Activated gamma-delta T cell treated with Interleukin-2 at 50 U/mL for 16 hours (primary cell): ENCODE measurements around the gene NT5C3A.

ENCODE experiments used
- DNase-seq: peaks from one replicate; pipeline ENCODE4 v3.0.0-alpha.2; 2020

Gene NT5C3A

DNA sequence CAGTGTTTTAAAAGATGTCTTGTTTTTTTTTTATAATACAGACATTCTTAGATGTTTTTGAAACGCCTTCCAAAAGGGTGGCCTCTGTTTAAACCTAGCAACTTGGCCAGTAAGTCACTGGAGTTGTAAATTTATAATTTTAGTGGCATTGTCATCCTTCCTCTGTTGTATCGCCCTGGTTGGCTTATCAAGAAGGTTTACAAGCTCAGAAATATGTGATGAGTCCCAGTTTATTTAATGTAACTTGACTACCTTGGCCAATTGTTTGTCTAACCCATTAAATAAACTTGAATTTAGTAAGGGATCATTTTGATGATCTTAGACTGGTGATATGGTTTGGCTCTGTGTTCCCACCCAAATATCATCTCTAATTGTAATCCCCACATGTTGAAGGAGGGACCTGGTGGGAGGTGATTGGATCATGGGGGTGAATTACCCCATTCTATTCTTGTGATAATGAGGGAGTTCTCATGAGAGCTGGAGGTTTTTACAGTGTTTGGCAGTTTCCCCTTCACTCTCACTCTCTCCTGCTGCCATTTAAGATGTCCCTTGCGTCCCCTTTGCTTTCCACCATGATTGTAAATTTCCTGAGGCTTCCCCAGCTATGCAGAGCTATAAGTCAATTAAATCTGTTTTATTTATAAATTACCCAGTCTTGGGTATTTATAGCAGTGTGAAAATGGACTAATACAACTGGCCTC is 13.4 kb upstream of the NT5C3A start:
- DNase-seq, result no peak

DNA sequence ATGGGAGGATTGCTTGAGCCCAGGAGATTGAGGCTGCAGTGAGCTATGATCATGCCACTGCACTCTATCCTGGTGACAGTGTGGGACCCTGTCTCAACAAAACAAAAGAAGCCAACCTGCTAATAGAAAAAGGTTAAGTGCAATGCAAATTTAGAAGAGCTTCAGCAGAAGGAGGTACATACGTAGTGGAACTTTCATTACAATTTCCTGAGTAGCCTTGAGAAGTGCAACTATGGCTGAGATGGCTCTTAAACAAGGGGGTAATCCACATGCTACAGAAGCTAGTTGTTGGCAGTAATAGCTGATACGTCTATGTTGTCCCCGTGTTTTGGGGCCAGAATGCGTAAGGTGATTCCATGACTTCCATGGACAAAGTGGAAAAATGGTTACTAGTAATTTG is 10.7 kb upstream of the NT5C3A start:
- DNase-seq, result no peak

DNA sequence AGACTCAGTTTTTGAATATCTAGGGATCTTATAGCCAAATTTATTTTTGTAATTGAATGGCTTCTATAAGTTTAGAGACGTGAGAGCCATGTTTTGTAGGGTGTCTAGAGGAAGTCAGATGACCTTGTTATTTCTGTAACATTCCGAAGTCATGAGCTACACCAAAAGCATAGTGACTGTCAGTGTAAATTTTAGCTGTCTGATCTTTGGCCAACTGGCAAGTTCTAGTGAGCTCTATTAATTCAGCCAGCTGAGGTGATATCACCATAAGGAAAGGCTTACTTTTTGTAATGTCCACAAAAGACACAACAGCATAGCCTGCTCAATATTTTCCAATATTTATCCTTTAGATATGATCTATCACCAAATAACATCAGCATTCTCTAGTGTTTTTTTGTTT is 9.9 kb upstream of the NT5C3A start:
- no peak for DNase-seq

DNA sequence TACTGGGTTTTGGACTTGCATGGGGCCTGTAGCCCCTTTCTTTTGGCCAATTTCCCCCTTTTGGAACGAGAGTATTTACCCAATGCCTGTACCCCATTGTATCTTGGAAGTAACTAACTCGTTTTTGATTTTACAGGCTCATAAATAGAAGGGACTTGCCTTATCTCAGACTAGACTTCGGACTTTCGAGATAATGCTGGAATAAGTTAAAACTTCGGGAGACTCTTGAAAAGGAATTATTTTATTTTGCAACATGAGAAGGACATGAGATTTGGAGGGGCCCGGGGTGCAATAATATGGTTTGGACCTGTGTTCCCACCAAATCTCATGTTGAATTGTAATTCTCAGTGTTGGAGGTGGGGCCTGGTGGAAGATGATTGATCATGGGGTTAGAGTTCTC is 8.3 kb upstream of the NT5C3A start:
- DNase-seq, result no peak

DNA sequence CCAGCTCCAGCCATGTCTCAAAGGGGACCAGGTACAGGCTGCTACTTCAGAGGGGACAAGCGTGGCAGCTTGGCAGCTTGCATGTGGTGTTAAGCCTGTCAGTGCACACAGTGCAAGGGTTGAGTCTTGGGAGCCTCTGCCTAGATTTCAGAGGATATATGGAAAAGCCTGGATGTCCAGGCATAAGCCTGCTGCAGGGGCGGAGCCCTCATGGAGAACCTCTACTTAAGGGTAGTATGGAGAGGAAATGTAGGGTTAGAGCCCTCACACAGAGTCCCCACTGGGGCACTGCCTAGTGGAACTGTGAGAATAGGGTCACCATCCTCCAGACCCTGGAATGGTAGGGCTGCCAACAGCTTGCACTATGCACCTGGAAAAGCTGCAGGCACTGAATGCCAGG is 7.7 kb upstream of the NT5C3A start:
- DNase-seq, result no peak

DNA sequence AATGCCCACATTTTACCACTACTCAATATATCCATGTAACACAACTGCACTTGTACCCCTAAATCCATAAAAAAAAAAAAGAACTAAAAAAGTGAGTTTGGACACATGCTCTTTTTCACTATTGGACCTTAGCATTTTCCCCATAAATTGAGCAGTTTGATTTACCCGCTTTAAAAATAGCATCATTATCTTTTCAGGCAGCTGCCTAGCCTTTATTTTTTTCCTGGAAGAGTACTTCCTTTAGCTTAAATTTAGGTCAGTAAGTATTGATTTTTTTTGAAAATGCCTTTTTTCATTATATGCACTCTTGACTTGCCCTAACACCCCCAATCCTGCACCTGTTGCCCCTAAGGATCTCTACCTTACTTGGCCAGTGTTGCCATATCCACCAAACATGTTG is 5.3 kb upstream of the NT5C3A start:
- no peak for DNase-seq

DNA sequence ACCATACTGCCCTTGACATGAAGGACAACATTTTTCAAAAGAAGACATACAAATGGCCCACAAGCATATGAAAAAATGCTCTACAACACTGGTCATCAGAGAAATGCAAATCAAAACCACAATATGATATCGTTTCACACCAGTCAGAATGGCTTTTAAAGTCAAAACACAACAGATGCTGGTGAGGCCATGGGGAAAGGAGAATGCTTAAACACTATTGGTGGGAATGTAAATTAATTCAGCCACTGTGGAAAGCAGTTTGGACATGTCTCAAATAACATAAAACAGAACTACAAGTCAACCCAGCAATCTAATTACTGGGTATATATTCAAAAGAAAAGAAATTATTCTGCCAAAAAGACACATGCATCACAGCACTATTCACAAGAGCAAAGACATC is 4.2 kb upstream of the NT5C3A start:
- no peak for DNase-seq

DNA sequence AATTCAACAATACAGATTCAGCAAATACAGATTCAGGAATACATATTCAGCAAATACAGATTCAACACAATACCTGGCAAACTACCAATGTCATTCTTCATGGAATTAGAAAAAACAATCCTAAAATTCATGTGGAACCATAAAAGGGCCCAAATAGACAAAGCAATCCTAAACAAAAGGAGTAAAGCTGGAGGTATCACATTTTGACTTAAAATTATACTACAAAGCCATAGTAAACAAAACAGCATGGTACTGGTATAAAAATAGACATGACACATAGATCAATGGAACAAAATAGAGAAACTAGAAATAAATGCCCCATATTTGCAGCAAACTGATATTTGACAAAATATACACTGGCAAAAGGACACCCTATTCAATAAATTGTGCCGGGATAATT is 3.4 kb upstream of the NT5C3A start:
- no peak for DNase-seq

DNA sequence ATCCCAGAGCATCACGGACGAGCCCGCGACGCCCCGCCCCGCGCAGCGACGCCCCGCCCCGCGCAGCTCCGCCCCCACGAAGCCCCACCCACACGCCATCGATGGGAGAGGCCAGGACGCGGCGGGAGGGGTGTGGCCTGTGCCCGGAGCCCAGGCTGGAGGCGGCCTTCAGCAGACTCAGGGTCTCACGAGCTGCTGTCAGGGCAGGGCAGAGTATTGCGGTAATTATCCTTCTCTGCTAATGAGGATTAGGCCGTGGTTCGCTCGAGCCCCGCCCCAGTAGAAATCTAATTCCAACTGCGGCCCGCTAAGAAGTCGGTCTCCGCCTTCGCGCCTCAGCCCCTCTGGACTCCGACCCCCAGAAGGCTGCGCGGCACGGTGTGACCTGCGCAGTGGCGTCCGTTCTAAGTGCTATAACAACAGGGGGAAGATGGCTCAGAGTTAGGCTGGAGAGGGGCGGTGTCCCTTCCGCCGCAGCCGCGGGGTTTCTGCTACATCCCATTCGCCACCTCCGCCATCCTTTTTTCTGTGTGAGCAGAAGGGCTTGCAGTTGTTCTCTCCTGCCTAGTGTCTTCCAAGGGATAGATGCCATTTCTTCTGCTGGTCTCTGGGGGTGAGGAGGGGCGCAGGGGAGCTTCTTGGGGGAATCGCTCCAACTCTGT is 337 bp upstream of the NT5C3A start:
- DNase-seq, result peak; percentile 89

DNA sequence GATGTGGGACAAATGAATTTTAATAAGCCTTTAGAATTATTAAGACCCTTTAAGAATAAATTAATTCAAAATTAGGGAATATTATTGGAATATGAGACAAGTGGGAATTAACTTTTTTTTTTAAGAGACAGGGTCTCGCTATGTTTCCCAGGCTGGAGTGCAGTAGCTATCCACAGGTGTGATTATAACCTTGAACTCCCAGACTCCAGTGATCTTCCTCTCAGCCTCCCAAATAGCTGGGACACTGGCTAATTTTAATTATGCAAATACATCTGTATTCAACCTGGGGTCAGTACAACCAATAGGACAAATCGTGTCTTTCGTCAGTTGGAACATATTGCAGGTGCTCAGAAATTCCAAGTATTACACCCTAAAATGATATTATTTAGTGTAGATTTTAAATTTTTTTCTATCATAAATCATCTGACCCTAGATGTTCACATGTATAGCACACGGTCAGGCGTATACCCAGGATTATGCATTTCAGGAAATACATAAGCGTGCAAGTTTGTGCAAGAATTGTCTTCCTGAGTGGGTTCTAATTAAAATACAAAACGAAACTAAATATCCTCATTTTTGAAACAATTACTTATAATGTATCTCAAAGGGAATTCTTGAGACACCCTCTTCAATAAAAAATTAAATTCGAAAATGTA is 1.2 kb downstream of the NT5C3A start:
- DNase-seq, result no peak

DNA sequence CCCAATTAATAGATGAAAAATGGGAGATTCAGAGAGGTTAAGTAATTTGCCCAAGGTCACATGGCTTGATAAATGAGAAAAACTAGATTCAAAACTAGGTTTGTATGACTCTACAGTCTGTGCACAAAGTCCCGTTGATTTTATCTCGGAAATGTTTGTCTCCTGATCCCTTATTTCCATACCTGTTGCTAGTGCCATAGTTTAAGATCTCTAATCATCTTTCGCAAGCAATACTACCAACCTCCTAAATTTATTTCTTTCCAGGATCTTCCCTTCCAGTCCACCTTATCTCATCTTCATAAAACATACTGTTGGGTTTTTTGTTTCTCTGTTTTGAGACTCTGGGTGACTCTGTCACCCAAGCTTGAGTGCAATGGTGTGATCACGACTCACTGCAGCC is 2.9 kb downstream of the NT5C3A start:
- no peak for DNase-seq

DNA sequence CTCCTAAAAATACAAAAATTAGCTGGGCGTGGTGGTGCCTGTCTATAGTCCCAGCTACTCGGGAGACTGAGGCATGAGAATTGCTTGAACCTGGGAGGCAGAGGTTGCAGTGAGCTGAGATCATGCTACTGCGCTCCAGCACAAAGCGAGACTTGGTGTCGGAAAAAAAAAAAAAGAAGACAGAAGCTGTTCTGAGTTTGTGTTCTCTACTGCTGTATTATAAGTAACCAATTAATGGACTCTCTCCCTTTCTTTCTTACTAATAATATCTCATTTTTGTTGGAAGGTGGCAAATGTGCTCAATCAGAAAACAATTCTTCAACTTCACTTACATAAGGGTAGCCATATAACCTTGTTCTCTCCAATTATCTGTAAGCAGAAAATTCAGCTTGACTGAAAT is 7.4 kb downstream of the NT5C3A start:
- DNase-seq, result no peak

DNA sequence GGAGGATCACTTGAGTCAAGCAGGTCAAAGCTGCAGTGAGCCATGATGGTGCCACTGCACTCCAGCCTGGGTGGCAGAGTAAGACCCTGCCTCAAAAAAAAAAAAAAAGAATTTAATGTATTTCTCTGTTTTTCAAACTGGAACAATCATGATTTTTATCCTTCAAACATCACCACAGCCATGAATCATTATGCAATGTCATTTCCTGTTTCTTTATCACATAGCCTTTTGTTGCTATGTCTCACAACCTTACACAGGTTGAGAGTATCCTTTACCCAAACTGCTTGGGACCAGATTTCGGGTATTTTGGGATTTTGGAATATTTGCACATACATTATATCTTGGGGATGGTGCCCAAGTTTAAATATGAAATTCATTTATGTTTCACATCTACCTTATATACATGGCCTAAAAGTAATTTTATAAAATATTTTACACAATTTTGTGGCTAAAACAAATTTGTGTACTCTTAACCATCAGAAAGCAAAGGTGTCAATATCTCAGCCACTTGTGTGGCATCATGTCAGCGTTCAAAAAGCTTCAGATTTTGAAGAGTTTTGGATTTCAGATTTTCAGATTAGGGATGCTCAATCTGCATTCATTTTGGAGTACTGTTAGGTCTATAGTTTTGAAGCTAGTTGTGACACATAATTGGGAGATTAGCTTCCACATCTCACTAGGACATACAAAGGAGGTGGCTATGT is 8.2 kb downstream of the NT5C3A start:
- no peak for DNase-seq

DNA sequence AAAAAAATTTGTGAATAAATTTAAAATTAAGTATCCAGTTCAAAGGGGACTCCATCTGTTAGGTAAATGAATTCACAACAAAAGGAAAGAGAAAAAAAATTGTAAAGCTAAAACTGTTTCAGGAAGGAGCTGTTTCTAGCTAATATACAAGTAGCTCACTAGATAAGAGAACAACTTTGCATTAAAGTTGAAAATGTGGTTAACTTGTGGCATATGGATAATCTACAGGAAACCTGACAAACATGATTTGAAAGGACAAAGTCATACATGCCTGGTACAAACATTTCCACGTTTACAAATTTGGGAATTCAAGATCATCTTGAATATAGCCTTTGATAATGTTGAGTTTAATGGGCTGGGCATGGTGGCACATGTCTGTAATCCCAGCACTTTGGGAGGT is 8.9 kb downstream of the NT5C3A start:
- no peak for DNase-seq

DNA sequence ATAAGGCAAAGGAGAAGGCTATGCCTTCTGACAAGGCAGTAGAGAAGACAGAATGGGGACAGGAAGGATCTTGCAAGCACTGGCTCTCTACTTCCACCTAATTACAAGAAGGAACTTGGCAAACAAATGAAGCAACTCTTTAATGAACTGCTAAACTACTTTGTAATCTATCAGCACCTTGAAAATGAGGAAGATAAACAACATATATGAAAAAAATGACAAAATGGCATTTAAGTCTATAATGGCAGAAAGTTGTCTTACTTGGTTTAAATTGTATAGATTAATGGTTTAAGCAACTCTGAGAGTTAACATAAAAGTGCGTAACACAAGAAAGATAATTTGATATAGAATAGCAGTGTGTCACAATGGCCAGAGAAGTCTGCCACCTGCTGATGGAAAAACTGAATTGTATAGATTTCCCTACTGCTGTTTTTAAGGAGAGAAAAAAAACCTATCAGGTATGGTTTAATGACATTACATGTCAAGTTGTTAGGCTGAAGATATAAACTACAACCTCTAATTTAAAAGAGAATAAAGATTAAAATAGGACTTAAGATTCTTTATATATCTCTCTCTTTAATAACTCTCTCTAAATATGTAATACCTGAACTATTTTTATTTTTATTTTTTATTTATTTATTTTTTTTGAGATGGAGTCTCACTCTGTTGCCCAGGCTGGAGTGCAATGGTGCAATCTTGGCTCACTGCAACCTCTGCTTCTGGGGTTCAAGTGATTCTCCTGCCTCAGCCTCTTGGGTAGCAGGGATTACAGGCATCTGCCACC is 11.8 kb downstream of the NT5C3A start:
- peak; percentile 14 for DNase-seq

DNA sequence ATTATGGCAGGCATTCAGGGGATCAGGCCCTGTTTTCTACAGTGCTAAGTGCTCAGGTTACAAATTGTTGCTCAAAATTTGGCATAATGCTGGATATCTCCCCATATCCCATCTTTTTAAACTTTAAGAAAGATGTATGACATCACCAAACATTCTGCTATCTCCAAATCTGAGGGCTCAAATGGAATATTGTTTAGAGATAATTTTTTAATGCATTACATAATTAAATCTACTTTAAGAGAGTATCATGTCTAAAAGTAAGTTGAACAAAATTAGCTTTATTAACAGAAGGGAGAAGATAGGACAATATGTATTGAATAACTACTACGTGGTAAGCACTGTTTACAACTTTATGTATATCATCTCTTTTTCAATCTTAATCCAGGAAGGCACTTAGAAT is 13.9 kb downstream of the NT5C3A start:
- no peak for DNase-seq

DNA sequence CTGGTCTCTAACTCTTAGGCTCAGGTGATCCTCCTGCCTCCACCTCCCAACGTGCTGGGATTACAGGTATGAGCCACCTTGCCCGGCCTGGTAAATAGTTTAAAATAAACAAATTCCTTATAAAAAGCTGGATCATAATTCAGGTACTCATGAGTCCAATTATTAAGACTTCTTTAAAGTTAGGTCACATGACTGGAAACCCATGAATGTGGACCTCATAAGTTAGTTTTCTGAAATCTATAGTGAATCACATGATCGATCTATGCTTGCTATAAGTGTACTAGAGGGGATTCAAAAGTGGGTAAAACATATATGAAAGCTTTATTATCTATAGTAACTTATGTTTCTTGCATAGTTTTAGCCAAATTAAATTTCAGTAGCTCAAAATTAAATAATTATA is 14.3 kb downstream of the NT5C3A start:
- DNase-seq, result no peak

DNA sequence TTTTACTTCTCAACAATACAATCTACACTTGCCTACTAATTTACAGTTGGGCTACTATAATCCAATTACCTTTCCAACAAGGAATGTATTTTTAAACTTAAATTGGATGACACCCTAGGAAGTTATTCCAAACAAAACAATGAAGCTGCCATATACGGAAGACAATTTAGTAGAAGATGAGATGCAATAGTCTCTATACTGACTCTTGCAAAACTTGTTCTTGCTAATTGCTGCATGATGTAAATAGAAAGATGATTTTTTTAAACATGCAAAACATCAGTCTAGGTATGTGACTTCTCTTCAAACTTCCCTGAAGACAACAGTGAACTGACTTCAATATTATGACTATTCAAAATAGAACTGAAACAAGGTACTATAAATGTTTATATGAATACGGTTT is 17.6 kb downstream of the NT5C3A start:
- DNase-seq, result no peak

DNA sequence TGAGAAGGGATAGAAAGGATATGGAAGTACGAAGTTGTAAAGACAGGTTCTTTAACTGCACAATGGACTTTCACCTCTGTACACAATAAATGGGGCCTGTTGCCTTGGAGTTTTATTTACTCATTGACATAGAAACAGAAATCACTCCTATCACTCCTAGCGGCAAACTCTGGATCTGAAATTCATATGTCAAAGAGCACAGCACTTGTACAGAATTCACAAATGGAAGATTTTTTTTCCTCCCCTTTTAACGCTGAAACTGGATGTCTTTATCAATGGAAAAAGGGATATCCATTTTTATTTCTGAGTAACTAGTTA is 18.2 kb downstream of the NT5C3A start:
- DNase-seq, result no peak

DNA sequence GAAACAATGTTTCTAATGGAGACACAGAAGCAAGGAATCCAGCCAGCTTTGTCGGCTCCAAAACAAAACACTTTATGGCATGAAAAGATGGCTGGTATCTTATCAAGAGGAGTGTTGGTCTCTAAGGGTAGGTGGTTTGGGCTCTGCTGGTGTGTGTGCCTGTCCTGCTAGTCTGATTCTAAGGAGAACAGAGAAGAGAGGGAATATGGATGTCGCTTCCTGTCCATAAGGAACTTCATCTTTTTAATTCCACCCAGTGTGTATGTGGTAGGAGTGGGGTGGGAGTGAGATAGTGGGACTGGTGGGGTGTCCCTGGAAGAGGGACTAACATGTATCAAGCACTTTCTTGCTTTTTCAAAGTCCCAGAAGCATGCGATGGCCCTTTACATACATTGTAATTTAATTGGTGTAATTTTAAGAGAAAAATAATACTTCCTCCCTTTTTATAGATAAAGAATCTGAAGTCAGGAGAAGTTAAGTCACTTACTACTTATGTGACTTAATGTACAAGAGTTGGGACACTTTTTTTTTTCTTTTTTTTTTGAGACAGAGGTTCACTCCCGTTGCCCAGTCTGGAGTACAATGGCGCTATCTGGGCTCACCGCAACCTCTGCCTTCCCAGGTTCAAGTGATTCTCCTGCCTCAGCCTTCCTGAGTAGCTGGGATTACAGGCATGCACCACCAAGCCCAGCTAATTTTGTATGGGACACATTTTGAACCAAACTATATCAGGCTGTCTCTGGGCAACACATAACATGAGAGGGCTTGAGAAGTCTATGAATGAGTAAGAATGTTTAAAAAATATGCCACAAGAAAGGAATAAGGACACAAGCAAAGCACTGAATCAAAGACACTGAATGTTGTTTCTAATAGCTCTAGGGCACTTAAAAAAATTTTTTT is 18.8 kb downstream of the NT5C3A start:
- no peak for DNase-seq

DNA sequence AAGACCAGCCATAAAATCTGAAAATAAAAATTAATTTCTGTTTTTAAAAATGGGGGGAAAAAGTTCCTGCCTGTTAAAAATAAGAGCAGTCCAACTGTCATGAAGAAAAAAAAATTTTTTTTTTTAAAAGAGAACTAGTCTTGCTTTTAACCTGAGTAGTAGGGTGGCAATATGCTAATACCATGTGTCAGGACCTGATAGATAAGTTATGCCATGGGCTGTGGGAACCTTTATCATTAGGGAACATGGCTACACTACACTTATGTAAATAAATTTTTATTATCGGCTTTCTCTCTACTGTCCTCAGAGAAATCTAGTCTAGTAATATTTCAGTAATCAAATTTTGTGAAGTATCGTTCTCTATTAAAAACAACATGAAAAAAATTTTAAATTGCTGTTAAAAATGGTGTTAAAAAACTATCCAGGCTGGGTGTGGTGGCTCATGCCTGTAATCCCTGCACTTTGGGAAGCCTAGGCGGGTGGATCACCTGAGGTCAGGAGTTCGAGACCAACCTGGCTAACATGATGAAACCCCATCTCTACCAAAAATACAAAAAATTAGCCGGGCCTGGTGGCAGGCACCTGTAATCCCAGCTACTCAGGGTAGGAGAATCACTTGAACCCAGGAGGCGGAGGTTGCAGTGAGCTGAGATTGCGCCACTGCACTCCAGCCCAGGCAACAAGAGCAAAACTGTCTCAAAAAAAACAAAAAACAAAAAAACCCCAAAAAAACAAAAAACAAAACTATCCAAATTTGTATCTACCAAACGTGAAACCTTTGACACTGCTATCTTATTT is 20.7 kb downstream of the NT5C3A start:
- DNase-seq, result no peak
